ENCODE results near the gene ENC1.

DNA sequence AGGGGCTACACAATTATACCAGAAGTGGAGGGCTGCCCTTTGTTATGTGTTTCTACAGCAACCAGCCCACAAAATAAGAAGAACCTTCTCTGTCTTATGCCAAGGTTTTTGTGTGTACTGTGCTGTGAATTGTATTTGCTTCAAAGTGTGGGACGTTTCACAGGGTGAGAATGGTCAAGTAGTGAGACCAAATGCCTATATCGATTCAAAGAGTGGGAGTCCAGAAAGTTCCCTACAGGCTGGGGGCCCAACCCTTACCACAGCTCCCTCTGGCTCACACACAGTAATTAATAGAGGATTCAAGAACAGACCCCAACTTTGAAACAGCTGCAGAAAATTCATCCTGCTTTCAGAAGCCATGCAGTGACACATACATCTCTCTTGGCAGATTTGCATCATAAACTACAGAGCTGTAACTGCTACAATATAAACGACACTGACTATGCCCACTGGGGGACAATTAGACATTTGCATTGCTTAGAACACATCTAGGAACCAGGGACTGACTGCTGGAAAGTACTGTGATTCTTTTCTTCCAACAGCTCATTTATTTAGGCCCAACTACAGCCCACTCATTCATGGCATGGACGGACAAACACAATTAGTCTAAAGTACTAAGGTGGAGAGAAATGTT is 12.8 kb downstream of the ENC1 start:
- TF ChIP-seq, protein P1, sequence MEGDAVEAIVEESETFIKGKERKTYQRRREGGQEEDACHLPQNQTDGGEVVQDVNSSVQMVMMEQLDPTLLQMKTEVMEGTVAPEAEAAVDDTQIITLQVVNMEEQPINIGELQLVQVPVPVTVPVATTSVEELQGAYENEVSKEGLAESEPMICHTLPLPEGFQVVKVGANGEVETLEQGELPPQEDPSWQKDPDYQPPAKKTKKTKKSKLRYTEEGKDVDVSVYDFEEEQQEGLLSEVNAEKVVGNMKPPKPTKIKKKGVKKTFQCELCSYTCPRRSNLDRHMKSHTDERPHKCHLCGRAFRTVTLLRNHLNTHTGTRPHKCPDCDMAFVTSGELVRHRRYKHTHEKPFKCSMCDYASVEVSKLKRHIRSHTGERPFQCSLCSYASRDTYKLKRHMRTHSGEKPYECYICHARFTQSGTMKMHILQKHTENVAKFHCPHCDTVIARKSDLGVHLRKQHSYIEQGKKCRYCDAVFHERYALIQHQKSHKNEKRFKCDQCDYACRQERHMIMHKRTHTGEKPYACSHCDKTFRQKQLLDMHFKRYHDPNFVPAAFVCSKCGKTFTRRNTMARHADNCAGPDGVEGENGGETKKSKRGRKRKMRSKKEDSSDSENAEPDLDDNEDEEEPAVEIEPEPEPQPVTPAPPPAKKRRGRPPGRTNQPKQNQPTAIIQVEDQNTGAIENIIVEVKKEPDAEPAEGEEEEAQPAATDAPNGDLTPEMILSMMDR (conservative IDR thresholded peaks at IDR 0.05; ENCODE audit: low read depth, low read length): no peak
- TF ChIP-seq EZH2phosphoT487 (IDR thresholded peaks at IDR 0.05; ENCODE audit: borderline replicate concordance, low read length): no peak
